ENCODE results near the gene SPNS1. TPM values are rescaled to one million over a fixed set of nuclear protein-coding genes. Genes with fewer than 3 reads are reported as not detected.
"Not testable (repeated sequence)": the region's sequence is repeated elsewhere in the genome, so short reads cannot be mapped to it uniquely, and the experiment has no call there.

SPNS1 gene
- total RNA-seq, 1 donor from 2014 or later, result 44.5 TPM

DNA sequence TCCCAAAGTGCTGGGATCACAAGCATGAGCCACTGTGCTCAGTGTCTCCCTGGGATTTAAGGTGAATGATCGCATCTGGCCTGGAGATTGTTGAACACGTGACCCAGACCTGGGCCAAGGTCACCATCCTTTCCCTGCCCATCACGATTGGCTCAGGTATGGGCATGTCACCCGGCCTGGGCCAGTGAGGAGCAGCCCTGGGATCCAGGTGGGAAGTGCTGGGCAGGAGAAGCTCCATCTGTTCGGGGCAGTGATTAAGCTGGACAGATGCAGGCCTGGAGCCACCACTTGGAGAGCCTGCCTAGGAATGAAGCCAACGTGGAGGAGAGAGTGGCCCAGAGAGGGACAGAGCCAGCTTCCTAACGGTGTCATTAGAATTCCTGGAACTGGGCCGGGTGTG, 17.1 kb downstream of the SPNS1 start:
- peaks cover 12% of the 10 kb centered on the region for H3K36me3 Mint-ChIP-seq
- no peak overlapping the region for H3K4me3 Mint-ChIP-seq
- H3K9me3 Mint-ChIP-seq, result peaks cover 6% of the 10 kb centered on the region
- H3K27ac Mint-ChIP-seq, result no peak overlapping the region
- TF ChIP-seq, protein P1, sequence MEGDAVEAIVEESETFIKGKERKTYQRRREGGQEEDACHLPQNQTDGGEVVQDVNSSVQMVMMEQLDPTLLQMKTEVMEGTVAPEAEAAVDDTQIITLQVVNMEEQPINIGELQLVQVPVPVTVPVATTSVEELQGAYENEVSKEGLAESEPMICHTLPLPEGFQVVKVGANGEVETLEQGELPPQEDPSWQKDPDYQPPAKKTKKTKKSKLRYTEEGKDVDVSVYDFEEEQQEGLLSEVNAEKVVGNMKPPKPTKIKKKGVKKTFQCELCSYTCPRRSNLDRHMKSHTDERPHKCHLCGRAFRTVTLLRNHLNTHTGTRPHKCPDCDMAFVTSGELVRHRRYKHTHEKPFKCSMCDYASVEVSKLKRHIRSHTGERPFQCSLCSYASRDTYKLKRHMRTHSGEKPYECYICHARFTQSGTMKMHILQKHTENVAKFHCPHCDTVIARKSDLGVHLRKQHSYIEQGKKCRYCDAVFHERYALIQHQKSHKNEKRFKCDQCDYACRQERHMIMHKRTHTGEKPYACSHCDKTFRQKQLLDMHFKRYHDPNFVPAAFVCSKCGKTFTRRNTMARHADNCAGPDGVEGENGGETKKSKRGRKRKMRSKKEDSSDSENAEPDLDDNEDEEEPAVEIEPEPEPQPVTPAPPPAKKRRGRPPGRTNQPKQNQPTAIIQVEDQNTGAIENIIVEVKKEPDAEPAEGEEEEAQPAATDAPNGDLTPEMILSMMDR (IDR thresholded peaks at IDR 0.05; ENCODE audit: unreplicated experiment), result no peak
- no peaks in the 10 kb centered on the region for H3K4me1 Mint-ChIP-seq
- no peak for DNase-seq (ENCODE audit: low spot score in 2 of 2, unreplicated experiment in 2 of 2)
- no peaks in the 10 kb centered on the region for H3K27me3 Mint-ChIP-seq (ENCODE audit: low read depth)

- H3K27ac Mint-ChIP-seq, result no peak overlapping the region
- H3K27me3 Mint-ChIP-seq (ENCODE audit: low read depth), result peaks cover 2% of the 10 kb centered on the region
- DNase-seq (ENCODE audit: low spot score in 2 of 2, unreplicated experiment in 2 of 2), result no peak
- no peak overlapping the region for H3K4me3 Mint-ChIP-seq
- no peaks in the 10 kb centered on the region for H3K4me1 Mint-ChIP-seq
- TF ChIP-seq, protein P1 (IDR thresholded peaks at IDR 0.05; ENCODE audit: unreplicated experiment), result no peak
- H3K9me3 Mint-ChIP-seq, result peaks cover under 1% of the 10 kb centered on the region
- H3K36me3 Mint-ChIP-seq, result peaks cover 6% of the 10 kb centered on the region
Measured at GRCh38 chr16:28992496-28992895, 17.9 kb downstream of the SPNS1 start.

DNA sequence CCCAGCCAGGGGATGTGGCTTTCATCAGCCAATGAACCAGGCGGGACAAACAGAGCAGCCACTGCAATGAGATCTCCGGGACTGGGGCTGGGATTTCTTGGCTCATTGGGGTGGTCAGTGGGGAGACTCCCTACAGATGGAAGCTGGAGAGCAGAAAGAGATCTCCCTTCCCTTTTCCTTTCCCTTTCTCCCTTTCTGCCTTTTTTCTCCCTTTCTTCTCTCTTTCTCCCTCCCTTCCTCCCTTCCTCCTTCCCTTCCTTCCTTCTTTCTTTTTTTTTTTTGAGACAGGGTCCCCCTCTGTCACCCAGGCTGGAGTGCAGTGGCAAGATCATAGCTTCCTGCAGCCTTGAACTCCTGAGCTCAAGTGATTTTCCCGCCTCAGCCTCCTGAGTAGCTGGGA, 24.3 kb downstream of the SPNS1 start:
- no peaks in the 10 kb centered on the region for H3K36me3 Mint-ChIP-seq
- TF ChIP-seq, protein P1 (IDR thresholded peaks at IDR 0.05; ENCODE audit: unreplicated experiment), result no peak
- H3K4me3 Mint-ChIP-seq, result no peak overlapping the region

DNA sequence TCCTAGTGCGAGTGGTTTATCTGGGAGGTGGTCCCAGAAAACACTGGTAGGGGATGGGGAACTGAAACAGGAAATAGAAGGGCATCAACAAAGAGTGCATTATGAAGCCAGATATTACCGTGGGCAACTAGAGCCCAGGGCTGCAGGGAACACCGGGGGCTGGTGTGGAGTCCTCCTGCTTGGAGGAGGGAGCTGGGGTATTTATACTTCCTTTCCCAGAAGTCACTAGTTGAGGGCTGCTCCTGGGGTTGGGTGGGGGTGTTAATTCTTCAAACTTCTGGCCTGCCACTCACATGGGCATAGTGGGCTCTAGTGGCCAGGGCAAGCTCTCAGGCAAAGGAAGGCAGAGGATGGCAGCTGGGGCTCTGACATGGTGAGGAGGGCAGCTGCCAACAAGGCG, 25.0 kb downstream of the SPNS1 start:
- no peak overlapping the region for H3K4me3 Mint-ChIP-seq
- H3K4me1 Mint-ChIP-seq, result no peaks in the 10 kb centered on the region
- H3K27ac Mint-ChIP-seq, result no peak overlapping the region
- peaks cover 27% of the 10 kb centered on the region for H3K27me3 Mint-ChIP-seq (ENCODE audit: low read depth)
- TF ChIP-seq, protein P1 (IDR thresholded peaks at IDR 0.05; ENCODE audit: unreplicated experiment), result no peak
- no peaks in the 10 kb centered on the region for H3K9me3 Mint-ChIP-seq
- no peaks in the 10 kb centered on the region for H3K36me3 Mint-ChIP-seq
- DNase-seq (ENCODE audit: low spot score in 2 of 2, unreplicated experiment in 2 of 2), result no peak

More for the DNA sequence above, 24.3 kb downstream of the SPNS1 start:
- Mint-ChIP-seq H3K9me3 (no peaks in the 10 kb centered on the region), H3K4me1 (no peaks in the 10 kb centered on the region), H3K27ac (no peak overlapping the region), H3K27me3 (ENCODE audit: low read depth) (peaks cover 23% of the 10 kb centered on the region)
- DNase-seq (ENCODE audit: low spot score in 2 of 2, unreplicated experiment in 2 of 2), result no peak

DNA sequence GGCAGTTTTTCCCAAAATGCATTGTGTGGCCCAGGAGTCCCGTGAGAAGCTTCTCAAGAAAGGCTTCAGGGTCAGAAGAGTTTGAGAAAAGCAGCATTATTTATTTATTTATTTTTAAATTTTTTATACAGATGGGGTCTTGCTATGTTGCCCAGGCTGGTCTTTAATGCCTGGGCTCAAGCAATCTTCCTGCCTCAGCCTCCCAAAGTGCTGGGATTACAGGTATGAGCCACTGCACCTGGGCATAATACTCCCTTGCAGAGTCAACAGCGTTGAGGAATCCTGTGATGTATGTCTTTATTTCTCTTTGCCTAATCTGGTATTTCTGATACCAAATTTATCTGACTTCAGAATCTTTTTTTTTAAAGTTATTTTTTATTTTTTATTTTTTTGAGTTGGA, 25.4 kb downstream of the SPNS1 start:
- H3K4me1 Mint-ChIP-seq, result no peaks in the 10 kb centered on the region
- no peaks in the 10 kb centered on the region for H3K36me3 Mint-ChIP-seq
- H3K4me3 Mint-ChIP-seq, result no peak overlapping the region
- no peak for DNase-seq (ENCODE audit: low spot score in 2 of 2, unreplicated experiment in 2 of 2)
- H3K9me3 Mint-ChIP-seq, result no peaks in the 10 kb centered on the region
- peaks cover 32% of the 10 kb centered on the region for H3K27me3 Mint-ChIP-seq (ENCODE audit: low read depth)
- no peak overlapping the region for H3K27ac Mint-ChIP-seq
- TF ChIP-seq, protein P1 (IDR thresholded peaks at IDR 0.05; ENCODE audit: unreplicated experiment), result no peak

DNA sequence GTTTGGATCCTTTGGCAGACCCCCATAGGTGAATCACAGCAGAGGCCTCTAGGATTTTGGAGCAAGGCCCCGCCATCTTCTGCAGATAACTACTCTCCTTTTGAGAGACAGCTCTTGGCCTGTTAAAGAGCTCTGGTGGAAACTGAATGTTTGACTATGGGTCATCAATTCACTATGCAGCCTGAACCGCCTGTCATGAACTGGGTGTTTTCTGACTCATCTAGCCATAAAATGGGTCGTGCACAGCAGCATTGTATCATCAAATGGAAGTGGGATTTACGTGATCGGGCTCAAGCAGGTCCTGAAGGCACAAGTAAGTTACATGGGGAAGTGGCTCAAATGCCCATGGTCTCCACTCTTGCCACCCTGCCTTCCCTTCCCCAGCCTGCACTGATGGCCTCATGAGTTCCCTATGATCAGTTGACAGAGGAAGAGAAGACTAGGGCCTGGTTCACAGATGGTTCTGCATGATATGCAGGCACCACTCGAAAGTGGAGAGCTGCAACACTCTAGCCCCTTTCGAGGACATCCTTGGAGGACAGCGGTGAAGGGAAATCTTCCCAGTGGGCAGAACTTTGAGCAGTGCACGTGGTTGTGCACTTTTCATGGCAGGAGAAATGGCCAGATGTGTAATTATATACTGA, 30.0 kb downstream of the SPNS1 start:
- H3K36me3 Mint-ChIP-seq; H3K27ac Mint-ChIP-seq; DNase-seq (ENCODE audit: low spot score in 2 of 2, unreplicated experiment in 2 of 2); H3K9me3 Mint-ChIP-seq; H3K4me1 Mint-ChIP-seq; H3K4me3 Mint-ChIP-seq: not testable (repeated sequence)
- H3K27me3 Mint-ChIP-seq (ENCODE audit: low read depth), result peaks cover 42% of the 10 kb centered on the region
